Trophoblast cell (in vitro differentiated cells and primary cell): Measurements from ENCODE around the gene DPEP3.
A peak's percentile ranks its signal among the peaks of the same experiment; 100 is the strongest.
"Not testable (repeated sequence)": the region's sequence is repeated elsewhere in the genome, so short reads cannot be mapped to it uniquely, and the experiment has no call there.

ENCODE experiments used
- DNase-seq, 2 donors: peaks; one replicate each; pipeline ENCODE4 v3.0.0-alpha.2; 2016
- H2AFZ ChIP-seq: 2 replicates; pipeline ENCODE4 v1.6.1; 2013; ENCODE audit warnings: low read length, moderate library complexity, mild to moderate bottlenecking; ENCODE audit not compliant: insufficient read depth, poor library complexity
- H2AK5ac ChIP-seq: 2 replicates; pipeline ENCODE4 v1.6.1; 2013; ENCODE audit warnings: mild to moderate bottlenecking, low read length
- H2BK120ac ChIP-seq: 2 replicates; pipeline ENCODE4 v1.6.1; 2013; ENCODE audit warnings: low read length, mild to moderate bottlenecking, moderate library complexity; ENCODE audit not compliant: insufficient read depth, poor library complexity
- H2BK12ac ChIP-seq: 2 replicates; pipeline ENCODE4 v1.6.1; 2013; ENCODE audit warnings: mild to moderate bottlenecking, low read length, moderate library complexity
- H2BK5ac ChIP-seq: 2 replicates; pipeline ENCODE4 v1.6.1; 2013; ENCODE audit warnings: low read length, low read depth, moderate library complexity, mild to moderate bottlenecking; ENCODE audit not compliant: poor library complexity
- H3K14ac ChIP-seq: 2 replicates; pipeline ENCODE4 v1.6.1; 2013; ENCODE audit warnings: mild to moderate bottlenecking, low read length
- H3K18ac ChIP-seq: 2 replicates; pipeline ENCODE4 v1.6.1; 2013; ENCODE audit warnings: mild to moderate bottlenecking, low read length
- H3K23ac ChIP-seq: 2 replicates; pipeline ENCODE4 v1.6.1; 2013; ENCODE audit warnings: low read length
- H3K27ac ChIP-seq: 2 replicates; pipeline ENCODE4 v1.5.1; 2013; ENCODE audit warnings: low read depth, mild to moderate bottlenecking, inconsistent platforms, low read length, moderate library complexity
- H3K27me3 ChIP-seq: 2 replicates; pipeline ENCODE4 v1.6.1; 2013; ENCODE audit warnings: inconsistent platforms, mild to moderate bottlenecking, low read length, moderate library complexity; ENCODE audit not compliant: insufficient read depth
- H3K36me3 ChIP-seq, 2 experiments: 1 replicate in 1 of 2; 2 replicates in 1 of 2; pipeline ENCODE4 v1.6.1; 2013; ENCODE audit warnings: low read length in 2 of 2, mild to moderate bottlenecking in 2 of 2, moderate library complexity in 1 of 2; ENCODE audit not compliant: insufficient read depth in 2 of 2, control insufficient read depth in 1 of 2
- H3K4ac ChIP-seq: 2 replicates; pipeline ENCODE4 v1.6.1; 2013; ENCODE audit warnings: low read depth, mild to moderate bottlenecking, low read length, moderate library complexity
- H3K4me1 ChIP-seq, 2 experiments: 1 replicate in 1 of 2; 2 replicates in 1 of 2; pipeline ENCODE4 v1.6.1; 2013; ENCODE audit warnings: low read length in 2 of 2, mild to moderate bottlenecking in 2 of 2, moderate library complexity in 1 of 2; ENCODE audit not compliant: insufficient read depth in 2 of 2, control insufficient read depth in 1 of 2
- H3K4me2 ChIP-seq: 2 replicates; pipeline ENCODE4 v1.6.1; 2013; ENCODE audit warnings: inconsistent platforms, mild to moderate bottlenecking, low read length, moderate library complexity
- H3K4me3 ChIP-seq: 2 replicates; pipeline ENCODE4 v1.5.1; 2013; ENCODE audit warnings: mild to moderate bottlenecking, low read depth, low read length, inconsistent platforms
- H3K79me1 ChIP-seq: one replicate; pipeline ENCODE4 v1.6.1; 2013; ENCODE audit warnings: low read length
- H3K79me2 ChIP-seq: 2 replicates; pipeline ENCODE4 v1.6.1; 2013; ENCODE audit warnings: low read length, mild to moderate bottlenecking; ENCODE audit not compliant: control insufficient read depth, insufficient read depth, poor library complexity
- H3K9ac ChIP-seq: 2 replicates; pipeline ENCODE4 v1.6.1; 2013; ENCODE audit warnings: mild to moderate bottlenecking, low read length
- H3K9me3 ChIP-seq: 2 replicates; pipeline ENCODE4 v1.6.1; 2013; ENCODE audit warnings: low read depth, mild to moderate bottlenecking, control low read depth, inconsistent platforms, low read length; ENCODE audit not compliant: insufficient read depth
- H4K12ac ChIP-seq: 2 replicates; pipeline ENCODE4 v1.6.1; 2013; ENCODE audit warnings: low read depth, mild to moderate bottlenecking, low read length, moderate library complexity
- H4K8ac ChIP-seq: 2 replicates; pipeline ENCODE4 v1.6.1; 2013; ENCODE audit warnings: low read depth, mild to moderate bottlenecking, low read length, moderate library complexity
- H4K91ac ChIP-seq: one replicate; pipeline ENCODE4 v1.6.1; 2013; ENCODE audit warnings: low read depth, mild to moderate bottlenecking, low read length, moderate library complexity
- WGBS: extraction: QIAGEN DNeasy Blood & Tissue Kit; methylation state at CpG from one replicate; pipeline ENCODE4 v1.1.7; 2013; ENCODE audit warnings: missing lambda C conversion rate; ENCODE audit not compliant: insufficient read length, insufficient coverage; ENCODE audit errors: extremely low coverage; 5-methylcytosine and 5-hydroxymethylcytosine counted together

DPEP3 gene

DNA sequence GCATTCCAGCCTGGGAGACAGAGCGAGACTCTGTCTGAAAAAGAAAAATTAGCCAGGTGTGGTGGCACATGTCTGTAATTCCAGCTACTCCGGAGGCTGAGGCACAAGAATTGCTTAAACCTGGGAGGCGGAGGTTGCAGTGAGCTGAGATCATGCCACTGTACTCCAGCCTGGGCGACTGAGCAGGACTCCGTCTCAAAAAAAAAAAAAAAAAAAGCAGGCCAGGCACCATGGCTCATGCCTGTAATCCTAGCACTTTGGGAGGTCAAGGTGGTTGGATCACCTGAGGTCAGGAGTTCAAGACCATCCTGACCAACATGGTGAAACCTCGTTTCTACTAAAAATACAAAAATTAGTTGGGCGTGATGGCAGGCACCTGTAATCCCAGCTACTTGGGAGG lies 8.0 kb downstream of the DPEP3 start:
- WGBS, result no CpG with 5 or more reads among the region's 7 CpGs
- H3K4me3 ChIP-seq, H3K36me3 ChIP-seq, H3K27ac ChIP-seq, H2AFZ ChIP-seq, H4K12ac ChIP-seq, H3K4me1 ChIP-seq, H2BK12ac ChIP-seq, H3K23ac ChIP-seq, H3K9ac ChIP-seq, H3K14ac ChIP-seq, H3K4me2 ChIP-seq, H2BK120ac ChIP-seq, H4K8ac ChIP-seq, H3K9me3 ChIP-seq, H3K4ac ChIP-seq, H4K91ac ChIP-seq, H3K18ac ChIP-seq, H3K27me3 ChIP-seq, H2AK5ac ChIP-seq, H2BK5ac ChIP-seq: not testable (repeated sequence)
- peaks cover 15% of the 10 kb centered on the region for H3K79me1 ChIP-seq
- DNase-seq, result peak; percentile 45 to 68
- H3K79me2 ChIP-seq, result peaks cover 11% of the 10 kb centered on the region

DNA sequence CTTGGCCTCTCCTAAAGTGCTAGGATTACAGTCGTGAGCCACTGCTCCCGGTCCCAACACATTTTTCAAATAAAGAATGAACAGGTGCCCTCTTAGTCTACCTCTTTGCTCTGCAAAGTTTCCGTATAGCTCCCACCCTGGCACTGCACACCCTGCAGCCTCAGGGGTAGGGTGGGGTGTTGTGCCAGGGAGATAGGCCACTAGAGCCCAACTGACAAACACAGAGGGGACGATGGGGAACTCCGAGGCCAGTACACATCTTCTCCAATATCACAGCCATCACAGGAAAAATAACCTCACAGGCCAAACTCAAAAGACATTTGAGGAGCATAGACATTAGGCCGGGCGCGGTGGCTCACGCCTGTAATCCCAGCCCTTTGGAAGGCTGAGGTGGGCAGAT lies 9.2 kb downstream of the DPEP3 start:
- Histone ChIP-seq H3K9ac (no peak overlapping the region), H3K23ac (no peak overlapping the region), H2BK12ac (no peak overlapping the region), H3K36me3 (peaks cover 0 to 2% of the 10 kb centered on the region in 2 experiments), H4K8ac (no peak overlapping the region), H3K4me3 (no peak overlapping the region), H3K4ac (no peak overlapping the region), H4K12ac (no peak overlapping the region), H3K9me3 (peaks cover 3% of the 10 kb centered on the region), H3K79me1 (peaks cover 22% of the 10 kb centered on the region), H3K4me1 (peaks cover 15 to 18% of the 10 kb centered on the region in 2 experiments), H2AK5ac (no peak overlapping the region), H3K14ac (no peak overlapping the region), H2BK120ac (no peak overlapping the region), H3K18ac (no peak overlapping the region), H3K27me3 (no peaks in the 10 kb centered on the region), H4K91ac (no peak overlapping the region), H2AFZ (no peak overlapping the region), H2BK5ac (no peak overlapping the region), H3K27ac (no peak overlapping the region), H3K4me2 (no peak overlapping the region), H3K79me2 (peaks cover 21% of the 10 kb centered on the region)
- DNase-seq, result no peak
- WGBS, result no CpG with 5 or more reads among the region's 9 CpGs

GRCh38 chr16:67969254-67970039 lies 10.9 kb downstream of the DPEP3 start:
- Histone ChIP-seq H3K23ac (no peak overlapping the region), H3K4me1 (peaks cover 26 to 27% of the 10 kb centered on the region in 2 experiments)
- WGBS, result no CpG with 5 or more reads among the region's 40 CpGs

GRCh38 chr16:67968400-67969253 lies 11.7 kb downstream of the DPEP3 start, which contains the start of gene SLC12A4:
Gene SLC12A4, minus strand, starts transcription at chr16:67968637. Its CDS starts 84 bp downstream, at chr16:67968553.
- peak; percentile 67 to 87 for DNase-seq
- Histone ChIP-seq H3K4me2 (peak within 1 kb of the TSS; percentile 64), H3K9ac (peak within 1 kb of the TSS; percentile 81), H4K12ac (peak within 1 kb of the TSS; percentile 95), H2BK5ac (peak within 1 kb of the TSS; percentile 70), H2BK120ac (peak within 1 kb of the TSS; percentile 89), H3K36me3 (peaks cover 12 to 20% of the 10 kb centered on the region in 2 experiments), H2BK12ac (peak within 1 kb of the TSS; percentile 13), H4K8ac (peak within 1 kb of the TSS; percentile 92), H3K27ac (peak within 1 kb of the TSS; percentile 88), H3K27me3 (no peaks in the 10 kb centered on the region), H3K4me3 (peak within 1 kb of the TSS; percentile 85), H2AFZ (peak within 1 kb of the TSS; percentile 68), H3K18ac (peak within 1 kb of the TSS; percentile 77), H3K9me3 (no peaks in the 10 kb centered on the region), H4K91ac (peak within 1 kb of the TSS; percentile 98), H3K79me1 (peaks cover 30% of the 10 kb centered on the region), H3K14ac (peak within 1 kb of the TSS; percentile 93), H2AK5ac (peak within 1 kb of the TSS; percentile 75), H3K4me1 (peaks cover 28 to 29% of the 10 kb centered on the region in 2 experiments), H3K79me2 (peaks cover 29% of the 10 kb centered on the region), H3K4ac (peak within 1 kb of the TSS; percentile 84), H3K23ac (no peak within 1 kb of the TSS)
- no CpG with 5 or more reads among the region's 78 CpGs for WGBS

More at GRCh38 chr16:67969254-67970039, 10.9 kb downstream of the DPEP3 start:
- H4K12ac ChIP-seq, result peak overlapping the region; percentile 95
- H2BK12ac ChIP-seq, result peak overlapping the region; percentile 30
- H3K14ac ChIP-seq, result no peak overlapping the region
- H4K91ac ChIP-seq, result peak overlapping the region; percentile 37
- no peak overlapping the region for H3K4ac ChIP-seq
- peak overlapping the region; percentile 75 for H4K8ac ChIP-seq
- H3K79me2 ChIP-seq, result peaks cover 27% of the 10 kb centered on the region
- peak overlapping the region; percentile 50 for H2AFZ ChIP-seq
- H2BK120ac ChIP-seq, result peak overlapping the region; percentile 67
- peak overlapping the region; percentile 18 for H2AK5ac ChIP-seq
- H3K9me3 ChIP-seq, result no peaks in the 10 kb centered on the region
- peak overlapping the region; percentile 56 for H3K4me2 ChIP-seq
- H3K9ac ChIP-seq, result no peak overlapping the region
- H3K27ac ChIP-seq, result no peak overlapping the region
- no peaks in the 10 kb centered on the region for H3K27me3 ChIP-seq
- H3K79me1 ChIP-seq, result peaks cover 29% of the 10 kb centered on the region
- DNase-seq, result no peak
- no peak overlapping the region for H3K18ac ChIP-seq
- peak overlapping the region; percentile 7 for H2BK5ac ChIP-seq
- H3K36me3 ChIP-seq, result peaks cover 4 to 13% of the 10 kb centered on the region in 2 experiments
- H3K4me3 ChIP-seq, result no peak overlapping the region
